ENCODE measurements around the gene SHISA5. TPM values are rescaled to one million over a fixed set of nuclear protein-coding genes. Genes with fewer than 3 reads are reported as not detected.

The SHISA5 gene
- total RNA-seq, 1 experiment from 2014 or later, result 159 TPM

DNA sequence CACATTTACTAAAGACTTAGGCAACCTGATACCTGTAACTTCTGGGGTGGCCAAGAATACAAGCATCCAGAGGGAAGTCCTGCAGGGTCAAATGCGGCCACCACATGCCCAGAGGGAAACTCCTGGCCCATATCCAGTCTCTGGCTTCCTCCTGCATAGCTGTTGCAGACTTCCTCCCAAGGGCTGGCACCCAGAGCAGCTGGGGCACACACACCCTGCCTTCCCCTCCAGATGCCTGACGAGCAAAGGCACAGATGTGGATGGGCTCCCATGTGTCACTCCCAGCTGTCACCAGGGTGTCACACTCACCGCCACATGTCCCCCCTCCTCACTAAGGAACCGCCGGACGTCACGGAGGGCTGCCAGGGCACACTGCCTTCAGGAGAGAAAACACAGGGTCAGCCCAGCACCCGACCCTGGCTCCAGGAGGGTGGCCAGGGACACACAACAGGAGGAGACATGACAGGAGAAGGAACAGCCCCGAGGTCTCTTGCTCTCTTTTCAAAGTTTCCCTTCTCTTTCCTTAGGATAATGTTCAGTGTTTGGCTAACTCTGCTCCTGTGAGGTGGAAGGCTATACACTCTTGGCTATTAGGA is 39.4 kb upstream of the SHISA5 start:
- no peaks in the 10 kb centered on the region for H3K79me2 ChIP-seq (ENCODE audit: low read length)
- ChIA-PET POLR2A (ENCODE audit: unreplicated experiment) (no interaction called here), CTCF (no interaction called here)
- H3K27ac ChIP-seq (ENCODE audit: low read length), result no peak overlapping the region
- no peaks in the 10 kb centered on the region for H3K4me1 ChIP-seq (ENCODE audit: insufficient read depth, low read length)
- intact Hi-C loops (cut with micrococcal nuclease), result no loop called here
- no peak overlapping the region for H3K4me2 ChIP-seq (ENCODE audit: low read length)
- H4K20me1 ChIP-seq (ENCODE audit: low read length), result no peaks in the 10 kb centered on the region
- H3K36me3 ChIP-seq (ENCODE audit: low read depth, low read length), result peaks cover 38% of the 10 kb centered on the region
- no peak for DNase-seq
- no peaks in the 10 kb centered on the region for H3K27me3 ChIP-seq (ENCODE audit: low read length)
- H3K9me2 ChIP-seq (replicated peaks; ENCODE audit: low read length), result no peaks in the 10 kb centered on the region
- TF ChIP-seq CTCF (conservative IDR thresholded peaks at IDR 0.05; ENCODE audit: low read depth, low read length), result no peak
- no peak for TF ChIP-seq EZH2 (IDR thresholded peaks at IDR 0.05; ENCODE audit: low read length, unreplicated experiment)
- no peak for TF ChIP-seq EZH2phosphoT487 (IDR thresholded peaks at IDR 0.05; ENCODE audit: borderline replicate concordance, low read length)
- no TSS peak for BruUV-seq (replicated peaks)
- H3F3A ChIP-seq (ENCODE audit: low read length, unreplicated experiment), result no peaks in the 10 kb centered on the region
- no peak overlapping the region for H3K9ac ChIP-seq (ENCODE audit: low read length)
- no peak overlapping the region for H3K4me3 ChIP-seq (ENCODE audit: low read length)
- H2AFZ ChIP-seq (ENCODE audit: low read length), result no peak overlapping the region
- no peaks in the 10 kb centered on the region for H3K9me3 ChIP-seq (ENCODE audit: low read length)
- peak; percentile 31 for ATAC-seq

- TF ChIP-seq CTCF (conservative IDR thresholded peaks at IDR 0.05; ENCODE audit: low read depth, low read length) (no peak), EZH2 (IDR thresholded peaks at IDR 0.05; ENCODE audit: low read length, unreplicated experiment) (no peak), EZH2phosphoT487 (IDR thresholded peaks at IDR 0.05; ENCODE audit: borderline replicate concordance, low read length) (no peak)
- intact Hi-C loops (cut with micrococcal nuclease), result no loop called here
- Histone ChIP-seq H3K4me1 (ENCODE audit: insufficient read depth, low read length) (no peaks in the 10 kb centered on the region), H3K9ac (ENCODE audit: low read length) (no peak overlapping the region), H3K9me3 (ENCODE audit: low read length) (no peaks in the 10 kb centered on the region), H3F3A (ENCODE audit: low read length, unreplicated experiment) (no peaks in the 10 kb centered on the region), H3K27me3 (ENCODE audit: low read length) (no peaks in the 10 kb centered on the region), H3K27ac (ENCODE audit: low read length) (no peak overlapping the region), H4K20me1 (ENCODE audit: low read length) (no peaks in the 10 kb centered on the region), H3K36me3 (ENCODE audit: low read depth, low read length) (peaks cover 37% of the 10 kb centered on the region), H3K4me3 (ENCODE audit: low read length) (no peak overlapping the region), H3K9me2 (replicated peaks; ENCODE audit: low read length) (no peaks in the 10 kb centered on the region), H3K4me2 (ENCODE audit: low read length) (no peak overlapping the region), H3K79me2 (ENCODE audit: low read length) (no peaks in the 10 kb centered on the region), H2AFZ (ENCODE audit: low read length) (no peak overlapping the region)
- ATAC-seq (no peak), DNase-seq (no peak)
- no TSS peak for BruUV-seq (replicated peaks)
- ChIA-PET POLR2A (ENCODE audit: unreplicated experiment) (no interaction called here), CTCF (no interaction called here)
Observed at GRCh38 chr3:48538451-48538850, 34.5 kb upstream of the SHISA5 start.

- Histone ChIP-seq H3K4me1 (ENCODE audit: insufficient read depth, low read length) (no peaks in the 10 kb centered on the region), H3K4me2 (ENCODE audit: low read length) (no peak overlapping the region), H3K4me3 (ENCODE audit: low read length) (no peak overlapping the region), H3K27ac (ENCODE audit: low read length) (no peak overlapping the region), H3K79me2 (ENCODE audit: low read length) (no peaks in the 10 kb centered on the region), H3K27me3 (ENCODE audit: low read length) (no peaks in the 10 kb centered on the region), H3K9ac (ENCODE audit: low read length) (no peak overlapping the region), H3K9me2 (replicated peaks; ENCODE audit: low read length) (no peaks in the 10 kb centered on the region), H2AFZ (ENCODE audit: low read length) (no peak overlapping the region), H3F3A (ENCODE audit: low read length, unreplicated experiment) (no peaks in the 10 kb centered on the region), H4K20me1 (ENCODE audit: low read length) (no peaks in the 10 kb centered on the region), H3K36me3 (ENCODE audit: low read depth, low read length) (peaks cover 48% of the 10 kb centered on the region), H3K9me3 (ENCODE audit: low read length) (no peaks in the 10 kb centered on the region)
- ATAC-seq (peak; percentile 61), DNase-seq (no peak)
- POLR2A ChIA-PET (ENCODE audit: unreplicated experiment), result no interaction called here
- BruUV-seq (replicated peaks), result no TSS peak
- CTCF ChIA-PET, result no interaction called here
- TF ChIP-seq EZH2phosphoT487 (IDR thresholded peaks at IDR 0.05; ENCODE audit: borderline replicate concordance, low read length), result no peak
- intact Hi-C loops (cut with micrococcal nuclease), result no loop called here
Observed at GRCh38 chr3:48536785-48537184, 32.8 kb upstream of the SHISA5 start.

Data from PC-3 (cell line).